HCT116 (cell line): ENCODE results near the gene CUBN. TPM values are rescaled to one million over a fixed set of nuclear protein-coding genes. Genes with fewer than 3 reads are reported as not detected.

Experiments used
- ATAC-seq: fragments of 200-7000 bp; cut with Tn5 transposase; 2 replicates; pipeline ENCODE4 v1.9.1; 2020; ENCODE audit warnings: mild to moderate bottlenecking, moderate library complexity
- BruUV-seq: library from RNA; stranded (reverse); fragments of 400-500 nt; replicated peaks from 2 replicates; lab custom pipeline; 2021; lab: Mats Ljungman, UMichigan
- CTCF ChIA-PET: fragments of 300-600 bp; sonication (Branson Sonifier 250); formaldehyde crosslinking; loops from one replicate; lab custom pipeline; 2021; ENCODE audit warnings: antibody characterized with exemption; lab: Charles Lee
- POLR2A ChIA-PET: fragments of 300-600, 350-600 bp; sonication (Branson Sonifier 250); formaldehyde crosslinking; loops from one replicate; lab custom pipeline; 2021; ENCODE audit warnings: antibody characterized with exemption; lab: Charles Lee
- RAD21 ChIA-PET, 2 experiments: fragments of 300-600 bp; sonication (Branson Sonifier 250); formaldehyde crosslinking; loops; one replicate each; lab custom pipeline; 2023; ENCODE audit warnings: low total read pairs in 2 of 2; ENCODE audit not compliant: uncharacterized antibody in 2 of 2, unreplicated experiment in 2 of 2, low non-redundant PET in 1 of 2; lab: Charles Lee
- DNase-seq: peaks from one replicate; pipeline ENCODE4 v3.0.0-alpha.2; 2010; ENCODE audit warnings: low read depth, low spot score
- H2AFZ ChIP-seq: fragments of 200-600 bp; shearing (Covaris generic), sonication (generic); 2 replicates; pipeline ENCODE4 v1.6.1; 2017; ENCODE audit warnings: low read depth, mixed run types, mixed read lengths, antibody characterized with exemption, low read length; ENCODE audit not compliant: poor library complexity, severe bottlenecking
- H3K27ac ChIP-seq: 2 replicates; pipeline ENCODE4 v1.5.1; 2012; ENCODE audit warnings: low read depth, low read length
- H3K27me3 ChIP-seq: fragments of 200-600 bp; sonication (generic); 2 replicates; pipeline ENCODE4 v1.6.1; 2016; ENCODE audit warnings: mixed run types, low read length, mixed read lengths; ENCODE audit not compliant: insufficient read depth
- H3K36me3 ChIP-seq, 2 experiments: fragments of 200-500 bp in 1 of 2; fragments of 200-600 bp in 1 of 2; sonication (Bioruptor generic) in 1 of 2; sonication (generic) in 1 of 2; 2 replicates each; pipeline versions ENCODE4 v1.5.1 to v1.6.1; 2014 to 2016; ENCODE audit warnings: low read length in 2 of 2, inconsistent platforms in 1 of 2, mixed read lengths in 1 of 2, mixed run types in 1 of 2; ENCODE audit not compliant: insufficient read depth in 2 of 2, control insufficient read depth in 1 of 2
- H3K4me1 ChIP-seq, 2 experiments: fragments of 200-600 bp in 1 of 2; sonication (generic) in 1 of 2; 2 replicates each; pipeline versions ENCODE4 v1.5.1 to v1.6.1; 2012 to 2017; ENCODE audit warnings: low read length in 2 of 2, inconsistent platforms in 1 of 2, mild to moderate bottlenecking in 1 of 2, mixed read lengths in 1 of 2, mixed run types in 1 of 2, moderate library complexity in 1 of 2; ENCODE audit not compliant: insufficient read depth in 2 of 2, control insufficient read depth in 1 of 2
- H3K4me2 ChIP-seq: fragments of 200-600 bp; sonication (generic); 2 replicates; pipeline ENCODE4 v1.6.1; 2017; ENCODE audit warnings: mixed run types, low read length, mixed read lengths
- H3K4me3 ChIP-seq, 2 experiments: fragments of 200-600 bp in 1 of 2; sonication (generic) in 1 of 2; replicated peaks in 1 of 2; 2 replicates each; pipeline ENCODE4 v1.5.1; 2011 to 2016; ENCODE audit warnings: low read length in 2 of 2, control low read depth in 1 of 2, low read depth in 1 of 2, mild to moderate bottlenecking in 1 of 2, mixed read lengths in 1 of 2, mixed run types in 1 of 2
- H3K79me2 ChIP-seq: fragments of 200-600 bp; sonication (generic); 2 replicates; pipeline ENCODE4 v1.6.1; 2017; ENCODE audit warnings: mild to moderate bottlenecking, mixed run types, low read length, moderate library complexity, mixed read lengths; ENCODE audit not compliant: insufficient read depth
- H3K9ac ChIP-seq: fragments of 200-600 bp; sonication (generic); 2 replicates; pipeline ENCODE4 v1.6.1; 2016; ENCODE audit warnings: low read length, mixed read lengths
- H3K9me2 ChIP-seq: fragments of 200-600 bp; sonication (generic), shearing (Covaris generic); 2 replicates; pipeline ENCODE4 v1.6.1; 2017; ENCODE audit warnings: mixed run types, mild to moderate bottlenecking, moderate library complexity; ENCODE audit not compliant: insufficient read depth
- H3K9me3 ChIP-seq, 2 experiments: fragments of 200-500 bp in 1 of 2; fragments of 200-600 bp in 1 of 2; sonication (Bioruptor generic) in 1 of 2; sonication (generic) in 1 of 2; 2 replicates each; pipeline ENCODE4 v1.6.1; 2014 to 2017; ENCODE audit warnings: low read length in 2 of 2, mixed read lengths in 2 of 2, inconsistent platforms in 1 of 2, low read depth in 1 of 2, mild to moderate bottlenecking in 1 of 2, mixed run types in 1 of 2, moderate library complexity in 1 of 2; ENCODE audit not compliant: control insufficient read depth in 1 of 2, insufficient read depth in 1 of 2
- H4K20me1 ChIP-seq: fragments of 200-600 bp; sonication (generic), shearing (Covaris generic); 2 replicates; pipeline ENCODE4 v1.6.1; 2017; ENCODE audit warnings: mixed run types, mild to moderate bottlenecking, moderate library complexity; ENCODE audit not compliant: insufficient read depth
- CBX3 ChIP-seq: IDR thresholded peaks from 2 replicates; pipeline ENCODE4 v1.6.1; 2012; ENCODE audit warnings: low read depth
- CEBPB ChIP-seq: IDR thresholded peaks from 2 replicates; pipeline ENCODE4 v1.6.1; 2012; ENCODE audit warnings: low read depth
- EZH2 ChIP-seq: fragments of 200-600 bp; sonication (generic); IDR thresholded peaks from 2 replicates; pipeline ENCODE4 v1.6.1; 2017; ENCODE audit warnings: antibody characterized with exemption, mixed run types
- FOSL1 ChIP-seq: IDR thresholded peaks from 2 replicates; pipeline ENCODE4 v1.6.1; 2012; ENCODE audit warnings: low read depth
- POLR2A ChIP-seq: IDR thresholded peaks from 2 replicates; pipeline ENCODE4 v1.7.0; 2011; ENCODE audit warnings: borderline replicate concordance; ENCODE audit not compliant: insufficient read depth, insufficient read length; ENCODE audit errors: extremely low read depth
- RAD21 ChIP-seq: IDR thresholded peaks from 2 replicates; pipeline ENCODE4 v1.6.1; 2012; ENCODE audit warnings: low read depth, mild to moderate bottlenecking
- SIN3A ChIP-seq: IDR thresholded peaks from 2 replicates; pipeline ENCODE4 v1.6.1; 2012; ENCODE audit warnings: low read depth
- SP1 ChIP-seq: IDR thresholded peaks from 2 replicates; pipeline ENCODE4 v1.6.1; 2012; ENCODE audit warnings: low read depth
- intact Hi-C: fragments of 100-400 bp; cut with micrococcal nuclease; formaldehyde crosslinking; loops from 2 replicates; pipeline ENCODE4 v1.10.0; 2022
- total RNA-seq: library from RNA; stranded (reverse); gene quantifications from one replicate; pipeline ENCODE4 v1.2.1, GENCODE V29; 2021; ENCODE audit not compliant: unreplicated experiment
- TF ChIP-seq, protein P1 (sequence below): IDR thresholded peaks from 2 replicates; pipeline ENCODE4 v1.6.1; 2012; ENCODE audit warnings: low read depth
- TF ChIP-seq, protein P2 (sequence below): IDR thresholded peaks from 2 replicates; pipeline ENCODE4 v1.6.1; 2012
- TF ChIP-seq, protein P3 (sequence below), 3 experiments: fragments of 200-600 bp in 1 of 3; sonication (generic) in 1 of 3; IDR thresholded peaks in 2 of 3; conservative IDR thresholded peaks in 1 of 3; 2 replicates each; pipeline ENCODE4 v1.5.1; 2012 to 2017; ENCODE audit warnings: low read depth in 2 of 3, low read length in 2 of 3, antibody characterized with exemption in 1 of 3, borderline replicate concordance in 1 of 3, control low read depth in 1 of 3, mild to moderate bottlenecking in 1 of 3, mixed read lengths in 1 of 3, mixed run types in 1 of 3, moderate library complexity in 1 of 3; ENCODE audit not compliant: insufficient read depth in 1 of 3
- TF ChIP-seq, protein P4 (sequence below): IDR thresholded peaks from 2 replicates; pipeline ENCODE4 v1.6.1; 2011; ENCODE audit warnings: mild to moderate bottlenecking, low read length, moderate library complexity; ENCODE audit not compliant: insufficient replicate concordance; ENCODE audit errors: extremely low read depth
- TF ChIP-seq, protein P5 (sequence below): IDR thresholded peaks from 2 replicates; pipeline ENCODE4 v1.6.1; 2012

Gene CUBN
- total RNA-seq, 1 experiment from 2014 or later, result 1.2 TPM

DNA sequence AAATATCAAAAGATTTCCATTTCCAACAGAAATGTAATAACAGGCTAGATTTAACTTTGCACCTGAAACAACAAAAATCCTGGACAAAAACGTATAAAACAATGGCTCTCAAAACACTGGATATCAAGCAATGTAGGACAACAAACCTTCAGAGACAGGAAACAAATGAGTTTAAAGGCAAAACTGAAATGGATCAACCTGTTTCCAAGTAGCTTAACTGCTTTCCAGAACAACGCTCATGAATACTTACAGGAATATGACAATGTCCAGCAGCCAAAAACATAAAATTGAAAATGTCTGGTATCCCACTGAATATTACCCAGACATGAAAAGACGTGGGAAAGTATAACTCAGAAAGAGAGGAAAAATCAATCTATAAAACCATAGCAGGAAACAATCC, 62.8 kb downstream of the CUBN start (continued):
- TF ChIP-seq SP1, result no peak
- TF ChIP-seq, protein P1, sequence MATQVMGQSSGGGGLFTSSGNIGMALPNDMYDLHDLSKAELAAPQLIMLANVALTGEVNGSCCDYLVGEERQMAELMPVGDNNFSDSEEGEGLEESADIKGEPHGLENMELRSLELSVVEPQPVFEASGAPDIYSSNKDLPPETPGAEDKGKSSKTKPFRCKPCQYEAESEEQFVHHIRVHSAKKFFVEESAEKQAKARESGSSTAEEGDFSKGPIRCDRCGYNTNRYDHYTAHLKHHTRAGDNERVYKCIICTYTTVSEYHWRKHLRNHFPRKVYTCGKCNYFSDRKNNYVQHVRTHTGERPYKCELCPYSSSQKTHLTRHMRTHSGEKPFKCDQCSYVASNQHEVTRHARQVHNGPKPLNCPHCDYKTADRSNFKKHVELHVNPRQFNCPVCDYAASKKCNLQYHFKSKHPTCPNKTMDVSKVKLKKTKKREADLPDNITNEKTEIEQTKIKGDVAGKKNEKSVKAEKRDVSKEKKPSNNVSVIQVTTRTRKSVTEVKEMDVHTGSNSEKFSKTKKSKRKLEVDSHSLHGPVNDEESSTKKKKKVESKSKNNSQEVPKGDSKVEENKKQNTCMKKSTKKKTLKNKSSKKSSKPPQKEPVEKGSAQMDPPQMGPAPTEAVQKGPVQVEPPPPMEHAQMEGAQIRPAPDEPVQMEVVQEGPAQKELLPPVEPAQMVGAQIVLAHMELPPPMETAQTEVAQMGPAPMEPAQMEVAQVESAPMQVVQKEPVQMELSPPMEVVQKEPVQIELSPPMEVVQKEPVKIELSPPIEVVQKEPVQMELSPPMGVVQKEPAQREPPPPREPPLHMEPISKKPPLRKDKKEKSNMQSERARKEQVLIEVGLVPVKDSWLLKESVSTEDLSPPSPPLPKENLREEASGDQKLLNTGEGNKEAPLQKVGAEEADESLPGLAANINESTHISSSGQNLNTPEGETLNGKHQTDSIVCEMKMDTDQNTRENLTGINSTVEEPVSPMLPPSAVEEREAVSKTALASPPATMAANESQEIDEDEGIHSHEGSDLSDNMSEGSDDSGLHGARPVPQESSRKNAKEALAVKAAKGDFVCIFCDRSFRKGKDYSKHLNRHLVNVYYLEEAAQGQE, result no peak
- no peak for TF ChIP-seq RAD21
- TF ChIP-seq, protein P2, sequence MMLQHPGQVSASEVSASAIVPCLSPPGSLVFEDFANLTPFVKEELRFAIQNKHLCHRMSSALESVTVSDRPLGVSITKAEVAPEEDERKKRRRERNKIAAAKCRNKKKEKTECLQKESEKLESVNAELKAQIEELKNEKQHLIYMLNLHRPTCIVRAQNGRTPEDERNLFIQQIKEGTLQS, result no peak
- no peak for TF ChIP-seq EZH2
- no peak for TF ChIP-seq FOSL1
- no peak for TF ChIP-seq SIN3A

DNA sequence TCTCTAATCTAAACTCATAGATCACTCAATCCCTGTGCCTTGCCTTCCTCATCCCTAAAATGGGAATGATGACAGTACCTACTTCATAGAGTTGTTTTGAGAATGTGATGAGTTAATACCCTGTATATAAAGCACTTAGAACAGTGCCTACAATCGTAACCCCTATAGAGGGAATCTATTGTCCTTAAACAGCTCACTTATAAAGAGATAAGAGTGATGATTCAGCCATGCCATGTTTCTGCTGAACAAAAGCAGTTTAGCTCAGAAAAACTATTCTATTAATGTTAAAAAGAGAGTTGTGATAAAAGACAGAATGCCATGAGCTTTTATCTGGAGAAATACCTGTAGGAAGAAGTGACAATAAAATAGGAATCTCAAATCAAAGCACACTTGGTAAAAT, 63.6 kb downstream of the CUBN start:
- H3K9me3 ChIP-seq, result no peaks in the 10 kb centered on the region
- H3K36me3 ChIP-seq, result no peaks in the 10 kb centered on the region
- H3K4me2 ChIP-seq, result no peak overlapping the region
- intact Hi-C loops, result loop anchor here (10.0 kb wide), 1 partner anchor 169 kb away; no protein-coding TSS in a partner anchor
- CTCF ChIA-PET, result no interaction called here
- H4K20me1 ChIP-seq, result no peaks in the 10 kb centered on the region
- no peak overlapping the region for H2AFZ ChIP-seq
- H3K9ac ChIP-seq, result no peak overlapping the region
- H3K9me2 ChIP-seq, result no peaks in the 10 kb centered on the region
- no peak overlapping the region for H3K4me3 ChIP-seq
- H3K4me1 ChIP-seq, result peaks cover 32 to 40% of the 10 kb centered on the region in 2 experiments
- H3K27ac ChIP-seq, result no peak overlapping the region
- no peak for DNase-seq
- POLR2A ChIA-PET, result no interaction called here
- H3K27me3 ChIP-seq, result no peaks in the 10 kb centered on the region
- H3K79me2 ChIP-seq, result no peaks in the 10 kb centered on the region
- RAD21 ChIA-PET, result no interaction called here
- no TSS peak for BruUV-seq
- ATAC-seq, result no peak
- TF ChIP-seq, protein P3, sequence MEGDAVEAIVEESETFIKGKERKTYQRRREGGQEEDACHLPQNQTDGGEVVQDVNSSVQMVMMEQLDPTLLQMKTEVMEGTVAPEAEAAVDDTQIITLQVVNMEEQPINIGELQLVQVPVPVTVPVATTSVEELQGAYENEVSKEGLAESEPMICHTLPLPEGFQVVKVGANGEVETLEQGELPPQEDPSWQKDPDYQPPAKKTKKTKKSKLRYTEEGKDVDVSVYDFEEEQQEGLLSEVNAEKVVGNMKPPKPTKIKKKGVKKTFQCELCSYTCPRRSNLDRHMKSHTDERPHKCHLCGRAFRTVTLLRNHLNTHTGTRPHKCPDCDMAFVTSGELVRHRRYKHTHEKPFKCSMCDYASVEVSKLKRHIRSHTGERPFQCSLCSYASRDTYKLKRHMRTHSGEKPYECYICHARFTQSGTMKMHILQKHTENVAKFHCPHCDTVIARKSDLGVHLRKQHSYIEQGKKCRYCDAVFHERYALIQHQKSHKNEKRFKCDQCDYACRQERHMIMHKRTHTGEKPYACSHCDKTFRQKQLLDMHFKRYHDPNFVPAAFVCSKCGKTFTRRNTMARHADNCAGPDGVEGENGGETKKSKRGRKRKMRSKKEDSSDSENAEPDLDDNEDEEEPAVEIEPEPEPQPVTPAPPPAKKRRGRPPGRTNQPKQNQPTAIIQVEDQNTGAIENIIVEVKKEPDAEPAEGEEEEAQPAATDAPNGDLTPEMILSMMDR (IDR thresholded peaks at IDR 0.05 in 2 of 3, conservative IDR thresholded peaks at IDR 0.05 in 1 of 3; ENCODE audit: borderline replicate concordance in 1 of 3, insufficient read depth in 1 of 3, low read depth in 2 of 3, low read length in 2 of 3), result no peak
- TF ChIP-seq POLR2A (no peak), CBX3 (no peak), CEBPB (no peak), FOSL1 (no peak), SIN3A (no peak)
- TF ChIP-seq, protein P4, sequence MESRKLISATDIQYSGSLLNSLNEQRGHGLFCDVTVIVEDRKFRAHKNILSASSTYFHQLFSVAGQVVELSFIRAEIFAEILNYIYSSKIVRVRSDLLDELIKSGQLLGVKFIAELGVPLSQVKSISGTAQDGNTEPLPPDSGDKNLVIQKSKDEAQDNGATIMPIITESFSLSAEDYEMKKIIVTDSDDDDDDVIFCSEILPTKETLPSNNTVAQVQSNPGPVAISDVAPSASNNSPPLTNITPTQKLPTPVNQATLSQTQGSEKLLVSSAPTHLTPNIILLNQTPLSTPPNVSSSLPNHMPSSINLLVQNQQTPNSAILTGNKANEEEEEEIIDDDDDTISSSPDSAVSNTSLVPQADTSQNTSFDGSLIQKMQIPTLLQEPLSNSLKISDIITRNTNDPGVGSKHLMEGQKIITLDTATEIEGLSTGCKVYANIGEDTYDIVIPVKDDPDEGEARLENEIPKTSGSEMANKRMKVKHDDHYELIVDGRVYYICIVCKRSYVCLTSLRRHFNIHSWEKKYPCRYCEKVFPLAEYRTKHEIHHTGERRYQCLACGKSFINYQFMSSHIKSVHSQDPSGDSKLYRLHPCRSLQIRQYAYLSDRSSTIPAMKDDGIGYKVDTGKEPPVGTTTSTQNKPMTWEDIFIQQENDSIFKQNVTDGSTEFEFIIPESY, result no peak
- TF ChIP-seq, protein P5, sequence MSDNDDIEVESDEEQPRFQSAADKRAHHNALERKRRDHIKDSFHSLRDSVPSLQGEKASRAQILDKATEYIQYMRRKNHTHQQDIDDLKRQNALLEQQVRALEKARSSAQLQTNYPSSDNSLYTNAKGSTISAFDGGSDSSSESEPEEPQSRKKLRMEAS, result no peak
- TF ChIP-seq, protein P1, result no peak
